GM12892 (cell line): ENCODE measurements around the gene LSR.

ENCODE experiments used
- POLR2A ChIP-seq: IDR thresholded peaks from 2 replicates; pipeline ENCODE4 v1.6.1; 2011; ENCODE audit warnings: low read depth, low read length, control low read depth
- POLR2AphosphoS5 ChIP-seq: IDR thresholded peaks from 2 replicates; pipeline ENCODE4 v1.6.1; 2011; ENCODE audit warnings: low read depth, low read length, control low read depth
- TAF1 ChIP-seq: IDR thresholded peaks from 2 replicates; pipeline ENCODE4 v1.6.1; 2011; ENCODE audit warnings: low read depth, mild to moderate bottlenecking, control low read depth, low read length, borderline replicate concordance

DNA sequence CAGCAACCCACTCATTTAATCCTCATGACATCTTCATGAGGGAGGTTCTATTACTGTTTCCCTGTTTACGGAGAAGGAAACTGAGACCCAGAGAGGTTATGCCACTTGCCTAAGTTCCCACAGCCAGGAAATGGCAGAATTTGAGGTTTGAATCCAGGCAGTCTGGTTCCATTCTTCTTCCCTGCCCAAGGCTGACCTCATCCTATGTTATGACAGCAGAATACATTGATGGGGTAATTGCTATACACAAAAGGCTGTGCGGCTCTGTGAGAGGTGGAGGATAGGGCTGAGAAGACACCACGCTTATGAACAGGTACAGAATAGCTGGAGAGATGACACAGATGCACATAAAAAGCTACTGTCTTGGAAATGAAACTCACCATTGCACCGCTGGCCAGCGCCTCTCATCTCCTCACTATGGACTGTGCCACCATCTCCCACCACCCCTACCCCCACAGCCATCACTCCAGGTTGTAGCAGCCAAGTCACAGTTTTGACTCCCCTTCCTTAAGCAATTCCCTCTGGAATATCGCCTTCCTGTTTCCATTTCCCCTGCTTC is 54.6 kb downstream of the LSR start:
- TF ChIP-seq POLR2A: no peak
- no peak for TF ChIP-seq POLR2AphosphoS5
- TF ChIP-seq TAF1: no peak
